Measurements from ENCODE around the gene TIMM8A.

Gene TIMM8A

GRCh38 chrX:101348452-101349192 is at the start of gene TIMM8A:
TSS of gene TIMM8A (minus strand) at chrX:101348742. CDS start at chrX:101348664, 78 bp downstream.
- DNase-seq (ENCODE audit: low spot score): peak; percentile 79

GRCh38 chrX:101397779-101398178 is 49.2 kb upstream of the TIMM8A start:
- DNase-seq (ENCODE audit: low spot score): no peak

- DNase-seq (ENCODE audit: low spot score): peak; percentile 9
Observed at GRCh38 chrX:101395789-101396188, 47.2 kb upstream of the TIMM8A start.

GRCh38 chrX:101394372-101394771 is 45.8 kb upstream of the TIMM8A start:
- no peak for DNase-seq (ENCODE audit: low spot score)

- no peak for DNase-seq (ENCODE audit: low spot score)
Observed at GRCh38 chrX:101393530-101394305, 45.2 kb upstream of the TIMM8A start.

- DNase-seq (ENCODE audit: low spot score): peak; percentile 12
Observed at GRCh38 chrX:101391831-101392230, 43.3 kb upstream of the TIMM8A start.

GRCh38 chrX:101390664-101391525 is 42.4 kb upstream of the TIMM8A start, which contains the start of gene RPL36A:
TSS of gene RPL36A (plus strand) at chrX:101391011. CDS start at chrX:101391044, 33 bp downstream.
- peak; percentile 91 for DNase-seq (ENCODE audit: low spot score)

- DNase-seq (ENCODE audit: low spot score): peak; percentile 15
Observed at GRCh38 chrX:101388604-101389003, 40.1 kb upstream of the TIMM8A start.

GRCh38 chrX:101386542-101386885 is 38.0 kb upstream of the TIMM8A start:
- no peak for DNase-seq (ENCODE audit: low spot score)

GRCh38 chrX:101385795-101386541 is 37.4 kb upstream of the TIMM8A start, which contains the start of gene BTK:
TSS of gene BTK (minus strand) at chrX:101386191. CDS start at chrX:101375284, 10,907 bp downstream.
- DNase-seq (ENCODE audit: low spot score): peak; percentile 60

- no peak for DNase-seq (ENCODE audit: low spot score)
Observed at GRCh38 chrX:101385026-101385684, 36.6 kb upstream of the TIMM8A start.

GRCh38 chrX:101383679-101384205 is 35.2 kb upstream of the TIMM8A start:
- no peak for DNase-seq (ENCODE audit: low spot score)

- no peak for DNase-seq (ENCODE audit: low spot score)
Observed at GRCh38 chrX:101377547-101377946, 29.0 kb upstream of the TIMM8A start.

GRCh38 chrX:101370888-101371504 is 22.5 kb upstream of the TIMM8A start:
- no peak for DNase-seq (ENCODE audit: low spot score)

- no peak for DNase-seq (ENCODE audit: low spot score)
Observed at GRCh38 chrX:101369687-101370086, 21.1 kb upstream of the TIMM8A start.

GRCh38 chrX:101368800-101369199 is 20.3 kb upstream of the TIMM8A start:
- DNase-seq (ENCODE audit: low spot score): no peak

- DNase-seq (ENCODE audit: low spot score): no peak
Observed at GRCh38 chrX:101365301-101365795, 16.8 kb upstream of the TIMM8A start.

GRCh38 chrX:101362757-101363156 is 14.2 kb upstream of the TIMM8A start:
- DNase-seq (ENCODE audit: low spot score): no peak

- DNase-seq (ENCODE audit: low spot score): no peak
Observed at GRCh38 chrX:101362116-101362515, 13.6 kb upstream of the TIMM8A start.

GRCh38 chrX:101360390-101360789 is 11.8 kb upstream of the TIMM8A start:
- peak; percentile 81 for DNase-seq (ENCODE audit: low spot score)

Measured in hematopoietic multipotent progenitor cell treated with erythropoietin and hydrocortisone succinate and interleukin-3 and kit ligand, for 17 days (in vitro differentiated cells).